ENCODE measurements around the gene FRMD4A. TPM values are rescaled to one million over a fixed set of nuclear protein-coding genes. Genes with fewer than 3 reads are reported as not detected.

The FRMD4A gene
- total and polyA plus RNA-seq, 10 of the 15 experiments (the other 5 are each of a cell fraction or from before 2014, with no cell fraction given), result 17.8 to 75.2 (median 39.1) TPM

GRCh38 chr10:13915710-13916109, 415.0 kb downstream of the FRMD4A start:
- ATAC-seq (no peak), DNase-seq (ENCODE audit: low read depth, low spot score) (no peak), FAIRE-seq (no peak)
- Histone ChIP-seq H3K27me3 (replicated peaks in 1 of 2; ENCODE audit: control insufficient read depth in 2 of 2, insufficient read depth in 2 of 2, low read length in 1 of 2) (no peaks in the 10 kb centered on the region), H3K27ac (ENCODE audit: control insufficient read depth, insufficient read depth) (no peak overlapping the region), H3K9me3 (replicated peaks; ENCODE audit: control insufficient read depth, insufficient read depth, low read length) (no peaks in the 10 kb centered on the region; the same call in 2 of the 3 replicates), H3K9ac (ENCODE audit: control insufficient read depth, insufficient read depth, low read length) (no peak overlapping the region), H3K4me3 (no peak overlapping the region), H4K20me1 (ENCODE audit: control insufficient read depth, insufficient read depth) (no peaks in the 10 kb centered on the region), H2AFZ (ENCODE audit: control insufficient read depth, low read depth, low read length) (no peak overlapping the region), H3K79me2 (ENCODE audit: control insufficient read depth, insufficient read depth, low read length) (no peaks in the 10 kb centered on the region; the same call in none of the 2 replicates), H3K4me2 (ENCODE audit: control insufficient read depth, insufficient read depth) (no peak overlapping the region), H3K4me1 (ENCODE audit: control insufficient read depth, insufficient read depth, low read length) (peaks cover 9% of the 10 kb centered on the region), H3K36me3 (ENCODE audit: control insufficient read depth in 2 of 2, insufficient read depth in 2 of 2, low read length in 1 of 2) (no peaks in the 10 kb centered on the region; a peak in 1 of 4 replicates)
- ChIA-PET RAD21 (ENCODE audit: unreplicated experiment) (interaction anchor here (2.0 kb wide), 1 partner anchor 12 kb away, joined by 4 read pairs; no protein-coding TSS in a partner anchor), SMC1A (ENCODE audit: uncharacterized antibody, unreplicated experiment) (no interaction called here), POLR2A (interaction anchor here (0.5 to 0.7 kb wide), 2 partner anchors 20 to 91 kb away, joined by 3 read pairs; no protein-coding TSS in a partner anchor), CTCF (no interaction called here)
- 85% methylated on average over 7 of the region's 7 CpGs for WGBS (ENCODE audit: insufficient coverage, insufficient replicate concordance, low lambda C conversion rate, missing lambda C conversion rate)
- intact Hi-C loops (cut with micrococcal nuclease; ENCODE audit: unreplicated experiment), result no loop called here
- BruUV-seq (replicated peaks), result no TSS peak
- in situ Hi-C loops (cut with MboI), result no loop called here
- TF ChIP-seq MEF2A (IDR thresholded peaks at IDR 0.05; ENCODE audit: insufficient read depth, low read depth, low read length) (no peak), CEBPB (IDR thresholded peaks at IDR 0.05; ENCODE audit: borderline replicate concordance in 1 of 2, low read depth in 2 of 2, low read length in 2 of 2) (no peak), EP300 (IDR thresholded peaks at IDR 0.05; ENCODE audit: borderline replicate concordance in 1 of 2, control insufficient read depth in 1 of 2, low read depth in 2 of 2, low read length in 2 of 2) (no peak), GABPA (IDR thresholded peaks at IDR 0.05; ENCODE audit: low read depth) (no peak), YY1 (IDR thresholded peaks at IDR 0.05; ENCODE audit: low read depth, low read length) (no peak), YBX1 (IDR thresholded peaks at IDR 0.05) (no peak), E2F4 (IDR thresholded peaks at IDR 0.05; ENCODE audit: low read depth, low read length) (no peak), ZBTB4 (CRISPR knock-in tag; IDR thresholded peaks at IDR 0.05) (no peak), ETV6 (conservative IDR thresholded peaks at IDR 0.05 in 1 of 2, IDR thresholded peaks at IDR 0.05 in 1 of 2; ENCODE audit: borderline replicate concordance in 1 of 2, low read depth in 1 of 2) (no peak), PRDM15 (CRISPR knock-in tag; IDR thresholded peaks at IDR 0.05) (no peak), JUNB (IDR thresholded peaks at IDR 0.05) (no peak), ZBED1 (IDR thresholded peaks at IDR 0.05; ENCODE audit: borderline replicate concordance) (no peak), SUZ12 (IDR thresholded peaks at IDR 0.05; ENCODE audit: unreplicated experiment) (no peak), ZSCAN29 (IDR thresholded peaks at IDR 0.05) (no peak), NR2C1 (IDR thresholded peaks at IDR 0.05) (no peak), POLR2AphosphoS2 (IDR thresholded peaks at IDR 0.05; ENCODE audit: low read depth, low read length) (no peak)

Data from GM12878 (cell line).